GM10266 (cell line): ENCODE measurements around the gene FGFBP3.

Source experiments
- DNase-seq: peaks from one replicate; pipeline ENCODE4 v3.0.0; 2012; ENCODE audit errors: extremely low spot score
- CTCF ChIP-seq: IDR thresholded peaks from 2 replicates; pipeline ENCODE4 v1.5.1; 2012; ENCODE audit warnings: mild to moderate bottlenecking, low read depth; ENCODE audit not compliant: control insufficient read depth, insufficient read depth; ENCODE audit errors: missing control alignments

FGFBP3 gene

GRCh38 chr10:91909117-91909677, at the start of gene FGFBP3:
Gene FGFBP3, minus strand, starts transcription at chr10:91909486. Its CDS starts 517 bp downstream, at chr10:91908969.
- TF ChIP-seq CTCF, result no peak
- DNase-seq, result peak; percentile 54

GRCh38 chr10:91957091-91957490, 47.8 kb upstream of the FGFBP3 start:
- DNase-seq, result no peak
- no peak for TF ChIP-seq CTCF

- no peak for TF ChIP-seq CTCF
- no peak for DNase-seq
Observed at GRCh38 chr10:91955114-91955513, 45.8 kb upstream of the FGFBP3 start.

GRCh38 chr10:91953600-91954160, 44.4 kb upstream of the FGFBP3 start:
- no peak for TF ChIP-seq CTCF
- no peak for DNase-seq

- DNase-seq, result no peak
Observed at GRCh38 chr10:91944880-91945630, 35.8 kb upstream of the FGFBP3 start.

GRCh38 chr10:91941426-91941825, 32.1 kb upstream of the FGFBP3 start:
- DNase-seq, result no peak
- TF ChIP-seq CTCF, result no peak

More at GRCh38 chr10:91944880-91945630, 35.8 kb upstream of the FGFBP3 start:
- no peak for TF ChIP-seq CTCF

- no peak for TF ChIP-seq CTCF
- no peak for DNase-seq
Observed at GRCh38 chr10:91939653-91940052, 30.4 kb upstream of the FGFBP3 start.
